Measurements from ENCODE around the gene BCL10. TPM values are rescaled to one million over a fixed set of nuclear protein-coding genes. Genes with fewer than 3 reads are reported as not detected.
A peak's percentile ranks its signal among the peaks of the same experiment; 100 is the strongest.
"Not testable (repeated sequence)": the region's sequence is repeated elsewhere in the genome, so short reads cannot be mapped to it uniquely, and the experiment has no call there.

BCL10 gene
- total RNA-seq, 1 experiment from 2014 or later, result 14.5 TPM

- no peak for DNase-seq (ENCODE audit: low spot score)
Measured at GRCh38 chr1:85267313-85267712, 9.1 kb downstream of the BCL10 start.

GRCh38 chr1:85264150-85264549 is 12.3 kb downstream of the BCL10 start:
- no peak for DNase-seq (ENCODE audit: low spot score)

GRCh38 chr1:85262985-85263384 is 13.4 kb downstream of the BCL10 start:
- no peak for DNase-seq (ENCODE audit: low spot score)

DNA sequence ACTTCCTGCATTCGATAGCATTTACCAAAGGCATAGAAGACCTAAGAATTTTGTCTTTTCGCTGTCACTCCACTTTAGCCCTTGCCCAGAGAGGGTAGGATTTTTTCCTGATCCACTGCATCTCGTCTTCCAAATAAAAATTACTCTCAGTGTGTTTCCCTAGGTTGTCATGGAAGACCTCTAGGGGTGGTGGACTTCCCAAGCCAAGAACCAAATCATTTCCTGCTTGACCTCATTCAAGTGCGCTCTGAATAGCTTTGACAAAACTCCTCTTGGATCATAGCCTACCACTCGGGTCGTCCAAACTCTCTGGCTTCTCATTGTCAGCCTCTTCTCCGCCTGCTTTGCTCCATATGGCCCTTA is 16.5 kb downstream of the BCL10 start:
- DNase-seq (ENCODE audit: low spot score), result no peak

DNA sequence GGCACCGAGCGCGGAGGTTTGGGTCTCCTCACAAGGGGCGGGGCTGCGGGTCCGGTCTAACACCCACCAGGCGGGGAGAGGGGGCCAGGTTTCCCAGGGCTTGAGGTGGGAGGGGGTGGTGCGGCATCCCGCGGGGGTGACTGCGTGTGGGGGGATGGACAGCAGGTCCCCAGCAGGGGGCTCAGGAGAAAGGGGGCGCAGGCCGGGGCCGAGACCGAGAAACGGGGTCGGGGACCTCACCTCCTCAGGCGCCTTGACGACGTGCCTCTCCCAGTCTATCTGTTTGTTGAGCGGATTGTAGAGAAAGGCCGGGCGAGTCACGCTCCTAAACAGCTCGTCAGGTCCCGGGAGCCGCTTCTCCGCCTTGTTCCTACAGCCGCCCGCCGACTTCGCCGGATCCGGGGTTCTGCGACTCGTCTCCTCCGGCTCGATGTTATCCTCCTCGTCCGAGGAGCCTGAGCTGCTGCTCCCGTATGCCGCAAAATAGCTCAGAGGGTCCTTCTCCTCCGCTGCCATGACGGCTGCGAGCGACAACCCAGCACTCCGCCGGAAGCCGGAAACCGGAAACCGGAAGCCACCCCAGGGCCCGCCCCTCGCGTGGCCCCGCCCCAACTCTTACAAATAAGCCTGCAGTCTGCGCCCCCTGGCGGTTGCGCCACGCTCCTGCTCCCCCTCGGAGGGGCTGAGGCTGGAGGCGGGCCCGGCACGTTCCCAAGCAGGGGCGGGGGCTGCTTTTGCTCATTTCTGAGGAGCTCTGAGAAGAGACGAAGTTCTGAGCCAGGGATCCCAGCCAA is 17.1 kb downstream of the BCL10 start, which contains the start of gene C1orf52:
TSS of gene C1orf52 (minus strand) at position 545 of the 794 bp plus-strand sequence. CDS start at position 516, 29 bp downstream.
- peak; percentile 65 for DNase-seq (ENCODE audit: low spot score)

GRCh38 chr1:85258536-85259117 is 17.8 kb downstream of the BCL10 start:
- no peak for DNase-seq (ENCODE audit: low spot score)

- DNase-seq (ENCODE audit: low spot score), result not testable (repeated sequence)
Measured at GRCh38 chr1:85249042-85249441, 27.4 kb downstream of the BCL10 start.

GRCh38 chr1:85245891-85246290 is 30.5 kb downstream of the BCL10 start:
- no peak for DNase-seq (ENCODE audit: low spot score)

DNA sequence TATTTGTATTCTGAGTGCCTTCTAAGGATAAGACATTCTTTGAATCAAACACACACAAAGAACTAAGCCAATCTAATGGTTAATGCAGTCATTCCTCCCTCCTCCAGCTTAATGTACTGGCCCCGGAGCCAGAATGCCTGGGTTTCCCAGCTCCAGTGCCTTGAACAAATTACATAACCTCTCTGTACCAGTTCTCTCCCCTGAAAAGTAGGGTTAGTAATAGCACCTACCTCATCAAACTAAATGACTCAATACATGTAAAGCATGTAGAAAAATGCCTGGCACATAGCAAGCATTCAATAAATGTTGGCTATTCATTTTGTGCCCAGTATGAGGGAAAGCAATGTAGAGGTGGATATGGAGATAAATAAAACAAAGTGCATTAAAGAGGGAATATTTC is 31.0 kb downstream of the BCL10 start:
- DNase-seq (ENCODE audit: low spot score), result no peak

DNA sequence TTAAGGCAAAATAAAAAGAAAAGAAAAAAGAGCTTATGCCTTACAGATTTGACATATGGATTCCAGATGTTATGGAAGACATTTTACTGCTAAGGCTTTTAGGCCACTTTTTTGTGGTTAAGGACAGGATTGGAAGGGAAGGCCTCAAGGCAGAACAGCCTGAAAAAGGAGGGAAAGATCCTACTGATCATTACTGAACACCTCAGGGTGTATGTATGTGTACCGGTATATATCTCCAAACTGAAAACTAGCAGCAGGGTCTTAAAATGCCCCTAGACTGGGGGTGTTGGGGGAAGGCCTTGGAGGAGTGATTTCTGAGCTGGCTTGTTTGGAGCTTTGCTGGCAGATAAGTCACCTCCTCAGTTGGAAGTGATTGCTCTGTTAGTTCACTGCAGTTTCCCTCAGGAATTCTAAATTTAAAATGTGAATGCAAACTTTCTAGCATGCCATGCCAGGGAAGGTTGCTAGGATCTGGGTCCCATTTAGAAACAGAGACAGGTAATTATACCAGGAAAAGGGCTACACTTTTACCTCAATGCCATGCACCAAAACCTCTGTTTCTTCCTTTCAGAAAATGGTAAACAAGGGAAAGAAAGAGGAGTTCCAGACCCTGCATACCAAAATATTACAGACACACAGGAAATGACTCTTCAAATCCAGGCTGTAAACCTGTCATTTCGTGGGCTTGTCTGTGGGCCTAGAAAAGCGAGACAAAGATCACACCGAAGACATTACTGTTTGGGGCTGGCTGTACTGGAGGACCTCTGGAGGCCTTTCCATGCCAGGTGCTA is 32.0 kb downstream of the BCL10 start:
- DNase-seq (ENCODE audit: low spot score), result peak; percentile 14

- no peak for DNase-seq (ENCODE audit: low spot score)
Measured at GRCh38 chr1:85243372-85243771, 33.1 kb downstream of the BCL10 start.

DNA sequence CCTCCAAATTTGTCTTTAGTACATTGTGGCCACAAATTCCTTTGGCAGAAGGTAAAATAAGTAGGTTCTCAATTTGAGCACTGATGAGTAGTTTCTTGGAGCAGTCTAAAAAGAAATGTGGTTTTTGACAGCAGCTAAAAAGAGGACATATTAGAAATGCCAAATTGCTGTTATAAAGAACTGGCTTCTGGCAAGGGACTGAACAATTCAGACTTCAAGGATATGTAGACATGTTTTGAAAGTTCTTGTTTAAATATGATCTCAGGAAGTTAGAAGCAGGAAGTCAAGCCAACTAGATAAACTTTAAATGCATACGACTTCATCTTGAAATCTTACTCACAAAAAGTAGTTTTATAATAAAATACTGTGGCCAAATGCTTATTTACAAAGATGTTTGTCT is 35.8 kb downstream of the BCL10 start:
- no peak for DNase-seq (ENCODE audit: low spot score)

DNA sequence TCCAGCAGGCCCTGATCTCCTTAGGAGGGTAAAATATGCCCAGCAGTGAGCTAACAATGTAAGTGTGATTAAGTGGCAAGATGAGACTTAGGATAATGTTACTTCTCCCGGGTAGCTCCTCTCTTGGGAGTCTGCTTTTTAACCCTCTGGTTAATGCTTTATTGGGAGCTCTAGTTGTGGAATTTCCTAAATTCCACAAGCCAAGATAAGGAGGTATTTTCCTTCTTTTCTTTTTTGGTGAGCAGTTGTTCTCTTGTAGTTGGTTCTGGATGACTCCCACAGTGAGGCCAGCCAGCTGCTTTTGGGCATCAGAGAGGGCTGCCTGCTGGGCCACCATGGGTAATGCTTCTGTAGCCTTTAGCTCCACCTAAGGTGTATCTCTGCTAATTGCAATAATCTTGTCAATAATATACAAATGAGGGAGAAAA is 36.2 kb downstream of the BCL10 start:
- DNase-seq (ENCODE audit: low spot score), result peak; percentile 5

DNA sequence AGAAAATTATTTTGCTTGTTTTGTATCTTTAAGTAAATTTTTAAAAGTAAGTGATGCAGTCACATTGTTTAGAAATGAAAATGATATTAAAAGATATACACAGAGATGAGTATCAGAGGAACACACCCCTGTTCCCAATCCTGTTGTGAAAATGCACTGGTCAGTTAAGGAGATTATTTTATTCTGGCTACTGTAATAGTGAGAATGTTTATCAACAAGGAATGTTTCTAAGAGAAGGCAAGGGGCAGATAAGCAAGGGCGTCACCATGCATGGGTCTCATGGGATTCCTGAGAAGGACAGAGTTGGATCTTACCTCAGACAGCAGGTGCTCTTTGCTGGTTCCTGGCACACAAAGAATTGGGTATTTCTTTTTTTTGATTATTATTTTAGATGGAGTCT is 38.8 kb downstream of the BCL10 start:
- no peak for DNase-seq (ENCODE audit: low spot score)

DNA sequence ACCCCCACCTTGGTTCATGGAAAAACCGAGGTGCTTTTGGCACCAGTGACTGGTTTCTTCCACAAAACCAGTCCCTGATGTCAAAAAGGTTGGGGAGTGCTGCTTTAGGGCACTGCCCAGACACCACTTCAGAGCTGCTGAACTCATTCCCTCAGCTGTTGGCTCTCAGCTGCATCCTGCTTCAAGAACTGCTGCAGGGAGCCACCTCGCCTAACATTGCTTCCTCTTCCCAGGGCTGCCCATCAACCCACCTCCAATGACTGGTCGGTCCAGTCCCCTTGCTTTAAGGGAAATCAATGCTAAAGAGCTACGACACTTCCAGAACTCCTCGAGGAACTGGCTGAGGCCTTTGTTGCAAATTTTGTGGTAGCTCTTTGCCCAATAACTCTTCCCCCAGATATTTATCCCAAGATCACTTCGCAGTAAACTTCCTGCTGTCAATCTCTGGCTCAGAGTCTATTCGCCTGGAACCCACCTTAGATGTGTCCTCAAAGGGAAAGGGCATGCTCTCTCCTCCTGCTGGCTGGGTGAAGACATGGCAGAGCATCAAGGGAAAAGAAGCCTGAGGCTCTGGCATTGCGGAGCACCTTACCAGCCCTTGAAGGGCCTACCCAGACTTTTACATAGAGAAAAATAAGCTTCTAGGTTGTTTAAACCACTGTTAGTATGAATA is 46.0 kb downstream of the BCL10 start:
- no peak for DNase-seq (ENCODE audit: low spot score)

DNA sequence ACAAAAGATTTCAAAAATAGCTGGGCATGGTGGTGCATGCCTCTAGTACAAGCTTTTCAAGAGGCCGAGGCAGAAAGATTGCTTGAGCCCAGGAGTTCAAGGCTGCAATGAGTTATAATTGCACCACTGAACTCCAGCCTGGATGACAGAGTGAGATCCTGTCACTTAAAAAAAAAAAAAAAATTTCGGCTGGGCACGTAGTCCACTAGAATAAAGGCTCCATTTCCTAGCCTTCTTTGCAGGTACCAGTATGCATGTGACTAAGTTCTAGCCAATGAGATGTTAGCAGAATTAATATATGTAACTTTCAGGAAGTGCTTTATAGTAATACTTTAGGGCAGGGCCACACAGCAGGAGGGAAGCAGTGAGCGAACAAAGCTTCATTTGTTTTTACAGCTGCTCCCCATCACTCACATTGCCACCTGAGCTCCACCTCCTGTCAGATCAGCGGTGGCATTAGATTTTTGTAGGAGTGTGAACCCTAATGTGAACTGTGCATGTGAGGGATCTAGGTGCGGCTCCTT is 46.8 kb downstream of the BCL10 start:
- peak; percentile 14 for DNase-seq (ENCODE audit: low spot score)

- DNase-seq (ENCODE audit: low spot score), result no peak
Measured at GRCh38 chr1:85228972-85229371, 47.5 kb downstream of the BCL10 start.

- DNase-seq (ENCODE audit: low spot score), result no peak
Measured at GRCh38 chr1:85225624-85226380, 50.6 kb downstream of the BCL10 start.

- DNase-seq (ENCODE audit: low spot score), result no peak
Measured at GRCh38 chr1:85224734-85225623, 51.5 kb downstream of the BCL10 start.

DNA sequence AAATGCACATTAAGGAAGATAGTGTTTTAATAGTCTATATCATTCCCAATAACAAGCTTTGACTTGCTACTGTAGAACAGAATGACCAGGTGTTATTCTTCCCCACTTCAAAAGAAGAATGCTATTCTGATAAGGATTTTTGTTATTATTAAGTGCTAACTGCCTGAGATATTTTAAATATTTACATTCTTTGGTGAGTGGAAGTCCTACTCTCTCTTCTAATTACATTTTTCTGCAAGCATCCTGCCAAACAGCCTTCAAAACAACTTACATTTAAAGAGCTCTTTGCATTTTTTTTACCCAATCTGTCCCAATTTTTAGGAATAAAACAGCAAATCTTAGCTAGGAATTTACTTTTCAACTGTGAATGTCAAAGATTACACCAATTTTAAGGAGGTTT is 52.1 kb downstream of the BCL10 start:
- no peak for DNase-seq (ENCODE audit: low spot score)

All from A172 (cell line).